GM21423 (cell line): Measurements from ENCODE around the gene ANXA8L1.
A peak's percentile ranks its signal among the peaks of the same experiment; 100 is the strongest.
"Not testable (repeated sequence)": the region's sequence is repeated elsewhere in the genome, so short reads cannot be mapped to it uniquely, and the experiment has no call there.

Source experiments
- ATAC-seq: cut with Tn5 transposase; IDR thresholded peaks from one replicate; pipeline ENCODE4 v1.9.1; 2021; ENCODE audit warnings: mild to moderate bottlenecking, moderate library complexity; ENCODE audit not compliant: unreplicated experiment

ANXA8L1 gene

DNA sequence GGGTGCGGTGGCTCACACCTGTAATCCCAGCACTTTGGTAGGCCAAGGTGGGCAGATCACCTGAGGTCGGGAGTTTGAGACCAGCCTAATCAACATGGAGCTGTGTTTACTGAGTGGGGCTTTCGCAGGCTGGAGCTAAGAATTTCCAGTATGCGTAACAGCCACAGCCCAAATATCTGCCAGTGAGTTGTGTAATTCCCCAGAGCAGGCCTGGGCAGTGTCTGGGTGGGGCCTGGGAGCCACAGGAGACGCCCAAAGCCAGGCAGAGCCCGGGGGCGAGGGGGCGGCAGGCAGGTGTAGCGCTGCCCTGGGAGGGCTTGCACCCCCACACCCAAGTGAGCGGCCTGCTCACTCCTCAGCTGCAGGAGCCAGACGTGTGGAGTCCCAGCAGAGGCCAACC lies at the start of gene ANXA8L1:
Gene ANXA8L1, plus strand, starts transcription at position 371 of the 400 bp plus-strand sequence. CDS start 76 bp downstream, outside the sequence.
- not testable (repeated sequence) for ATAC-seq

GRCh38 chr10:46326066-46326465 lies 49.5 kb upstream of the ANXA8L1 start:
- no peak for ATAC-seq

GRCh38 chr10:46326971-46327370 lies 48.6 kb upstream of the ANXA8L1 start:
- ATAC-seq, result no peak

DNA sequence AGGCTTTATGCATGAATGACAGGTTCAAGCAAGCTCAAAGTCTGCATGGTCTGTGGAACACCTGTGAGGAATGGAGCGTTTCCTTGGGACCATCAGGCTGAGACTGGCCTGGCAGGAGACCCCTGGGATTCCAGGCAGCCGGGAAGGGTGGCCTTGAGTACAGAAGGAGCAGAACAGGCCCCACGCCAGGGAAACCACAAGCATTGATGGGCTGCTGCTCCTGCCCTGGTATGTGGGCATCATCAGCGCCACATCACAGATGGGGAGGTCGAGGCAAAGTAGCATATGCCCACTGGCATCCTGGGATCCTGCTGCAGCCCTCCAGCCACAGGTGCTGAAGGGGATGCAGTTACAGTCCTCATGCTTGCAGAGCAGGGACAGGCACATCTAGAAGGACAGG lies 47.9 kb upstream of the ANXA8L1 start:
- ATAC-seq, result no peak

GRCh38 chr10:46328853-46329689 lies 46.5 kb upstream of the ANXA8L1 start:
- ATAC-seq, result no peak

- no peak for ATAC-seq
These were observed 45.9 kb upstream of the ANXA8L1 start for GRCh38 chr10:46329690-46330016.

DNA sequence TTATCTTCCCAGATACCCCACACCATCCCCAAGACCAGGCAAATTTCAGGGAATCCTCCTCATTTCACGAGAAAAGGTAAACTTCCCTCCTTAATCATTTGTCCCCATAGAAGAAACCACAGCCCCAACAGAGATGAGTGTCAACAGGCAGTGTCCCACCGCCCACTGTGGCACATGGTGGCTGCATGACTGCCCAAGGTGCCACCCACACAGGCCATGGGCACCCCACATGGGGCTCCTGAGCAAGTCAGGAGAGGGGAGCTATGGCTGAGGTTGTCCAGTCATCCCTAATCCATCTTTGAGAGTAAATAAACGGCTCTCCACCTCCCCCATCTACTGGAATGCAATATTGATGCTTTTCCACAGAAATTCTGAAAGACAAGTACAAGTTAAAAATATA lies 44.7 kb upstream of the ANXA8L1 start:
- ATAC-seq, result no peak

DNA sequence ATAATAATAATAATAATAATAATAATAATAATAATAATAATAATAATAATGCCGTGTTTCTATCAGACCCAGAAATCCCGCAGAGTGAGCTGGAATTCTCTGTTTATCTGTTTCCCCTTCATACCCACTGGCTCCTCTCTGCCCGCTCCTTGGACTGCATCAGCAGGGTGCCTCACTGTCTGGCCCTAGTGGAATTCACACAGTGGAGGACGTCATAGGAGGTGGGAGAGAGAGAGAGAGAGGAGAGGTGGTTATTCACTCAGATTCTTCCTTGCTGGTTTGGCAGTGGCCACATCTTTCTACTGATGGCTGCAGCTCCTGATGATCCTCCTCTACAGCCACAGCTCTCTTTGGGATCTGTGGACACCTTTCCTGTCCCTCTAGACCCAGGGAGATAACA lies 10.1 kb upstream of the ANXA8L1 start:
- ATAC-seq, result not testable (repeated sequence)

- ATAC-seq, result not testable (repeated sequence)
These were observed 8.4 kb upstream of the ANXA8L1 start for GRCh38 chr10:46367209-46367608.

DNA sequence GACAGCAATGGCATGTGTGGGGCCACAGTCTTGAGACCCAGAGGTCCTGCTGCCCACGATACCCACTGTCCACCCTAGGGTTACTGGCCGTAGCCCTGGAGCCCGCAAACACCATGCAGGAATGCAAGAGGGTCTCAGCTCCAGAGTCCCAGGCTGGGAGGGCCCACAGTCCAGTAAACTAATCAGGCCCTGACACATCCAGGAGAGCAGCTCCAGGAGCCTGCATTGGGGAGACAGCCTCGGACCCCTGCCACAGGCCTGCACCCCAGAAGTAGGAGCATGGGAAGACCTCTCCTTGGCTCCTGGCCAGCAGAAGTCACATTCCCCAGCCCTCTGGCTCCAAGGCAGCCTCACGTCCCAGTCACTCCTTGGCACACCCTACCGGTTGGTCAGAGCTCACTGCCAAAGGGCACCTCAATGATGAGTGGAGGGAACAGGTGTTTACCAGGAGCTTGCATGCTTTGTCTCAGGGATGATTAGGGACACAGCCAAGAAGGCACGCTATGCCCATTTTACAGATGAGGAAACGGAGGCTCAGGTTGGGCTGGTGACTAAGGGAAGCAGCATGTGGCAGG lies 7.8 kb upstream of the ANXA8L1 start:
- ATAC-seq, result not testable (repeated sequence)

- ATAC-seq, result not testable (repeated sequence)
These were observed 6.6 kb upstream of the ANXA8L1 start for GRCh38 chr10:46368956-46369355.

- ATAC-seq, result not testable (repeated sequence)
These were observed 1.2 kb upstream of the ANXA8L1 start for GRCh38 chr10:46374410-46374809.

- not testable (repeated sequence) for ATAC-seq
These were observed 1.4 kb downstream of the ANXA8L1 start for GRCh38 chr10:46377022-46377421.

GRCh38 chr10:46377651-46378050 lies 2.1 kb downstream of the ANXA8L1 start:
- not testable (repeated sequence) for ATAC-seq

GRCh38 chr10:46378108-46378507 lies 2.5 kb downstream of the ANXA8L1 start:
- ATAC-seq, result not testable (repeated sequence)

- ATAC-seq, result not testable (repeated sequence)
These were observed 3.8 kb downstream of the ANXA8L1 start for GRCh38 chr10:46379233-46379848.

GRCh38 chr10:46385858-46386257 lies 10.3 kb downstream of the ANXA8L1 start:
- not testable (repeated sequence) for ATAC-seq

DNA sequence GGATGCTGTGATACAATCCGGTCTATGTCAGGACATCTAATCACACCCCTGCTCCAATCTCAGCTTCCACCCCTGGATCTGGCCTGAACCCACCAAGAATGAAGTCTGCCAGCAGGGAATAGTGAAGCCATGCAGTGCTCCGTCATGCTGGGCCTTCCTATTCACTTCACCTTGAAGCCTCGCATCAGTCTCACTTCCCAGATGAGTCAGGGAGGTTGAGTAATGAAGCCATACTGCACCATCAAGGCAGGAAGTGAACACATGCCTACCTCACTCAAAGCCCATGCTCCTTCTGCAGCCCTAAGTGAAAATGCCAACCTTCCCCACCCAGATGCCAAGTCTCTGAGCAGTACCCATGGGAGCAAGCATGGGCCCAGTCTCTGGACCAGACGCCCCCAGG lies 11.1 kb downstream of the ANXA8L1 start:
- ATAC-seq, result peak; percentile 60

DNA sequence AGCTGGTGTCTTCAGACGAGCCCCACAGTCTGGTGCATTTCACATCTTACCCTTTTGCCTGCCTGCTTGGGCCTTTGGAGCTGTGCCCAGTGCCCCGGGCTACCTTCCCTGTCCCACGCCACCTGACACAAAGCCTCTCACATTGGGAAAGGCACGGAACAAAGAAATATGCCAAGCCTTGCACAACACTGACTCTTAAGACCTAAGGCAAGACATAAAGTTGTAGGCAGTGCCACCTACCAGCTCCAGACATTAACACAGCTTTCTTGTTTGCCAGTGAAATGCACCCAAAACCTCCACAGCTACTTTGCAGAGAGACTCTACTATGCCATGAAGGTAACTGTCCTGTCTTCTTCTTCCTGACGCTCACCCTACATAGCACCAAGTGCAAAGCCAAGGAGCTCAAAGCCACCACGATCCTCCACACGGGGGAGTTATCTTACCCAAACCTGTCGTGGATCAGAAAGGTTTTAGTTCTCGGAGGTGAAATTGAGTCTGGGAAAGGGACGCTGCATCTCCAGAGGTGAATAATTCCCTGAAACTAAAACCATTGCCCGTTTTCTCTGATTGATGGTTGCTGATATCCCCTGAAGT lies 11.8 kb downstream of the ANXA8L1 start:
- not testable (repeated sequence) for ATAC-seq

DNA sequence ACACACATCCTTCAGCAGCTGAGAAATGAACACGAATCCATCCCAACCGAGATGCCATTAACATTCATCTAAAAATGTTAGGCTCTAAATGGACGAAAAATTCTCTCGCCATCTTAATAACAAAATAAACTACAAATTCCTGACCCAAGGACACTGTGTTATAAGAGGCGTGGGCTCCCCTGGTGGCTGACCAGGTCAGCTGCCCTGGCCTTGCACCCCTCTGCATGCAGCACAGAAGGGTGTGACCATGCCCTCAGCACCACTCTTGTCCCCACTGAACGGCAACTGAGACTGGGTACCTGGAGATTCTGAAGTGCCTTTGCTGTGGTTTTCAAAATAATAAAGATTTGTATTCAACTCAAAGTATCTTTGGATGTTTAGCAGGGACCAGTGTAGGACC lies 15.8 kb downstream of the ANXA8L1 start:
- ATAC-seq, result not testable (repeated sequence)

DNA sequence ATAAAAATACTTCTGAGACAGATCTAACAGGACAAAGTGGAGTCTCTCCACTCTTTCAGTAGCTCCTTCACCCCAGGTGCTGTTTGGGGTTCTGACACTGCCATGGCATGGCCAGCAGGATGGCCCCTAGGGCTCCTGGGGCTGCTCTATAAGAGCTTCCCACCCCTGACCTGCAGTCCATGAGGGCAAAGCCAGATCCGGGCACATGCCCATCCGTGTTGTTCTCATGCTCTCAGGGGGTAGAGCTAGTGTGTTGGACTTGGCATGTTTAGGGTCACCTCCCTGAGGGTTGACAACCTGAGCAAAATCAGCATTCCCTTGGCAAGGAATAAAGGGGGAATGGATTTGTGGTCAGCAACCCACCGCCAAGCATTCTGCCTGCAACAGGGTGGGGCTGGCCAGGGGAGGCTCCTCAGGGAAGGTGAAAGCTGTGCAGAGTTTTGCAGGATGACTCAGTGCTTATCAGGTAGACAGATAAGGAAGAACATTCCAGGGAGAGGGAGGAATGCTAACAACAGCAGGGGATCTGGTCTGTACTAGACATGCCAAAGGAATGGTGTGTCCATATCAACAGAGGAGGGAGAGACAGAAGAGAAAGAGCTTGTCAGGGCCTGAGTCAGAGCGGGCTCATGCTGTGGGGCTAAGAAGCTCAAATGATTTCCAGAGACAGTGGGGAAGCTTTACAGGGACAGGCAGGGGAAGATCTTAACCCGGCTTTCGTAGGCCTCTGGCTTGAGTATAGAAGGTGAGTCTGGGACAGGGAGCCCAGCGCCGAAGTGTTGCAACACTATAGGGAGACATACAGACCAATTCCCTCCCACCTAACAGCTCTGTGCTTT lies 21.1 kb downstream of the ANXA8L1 start:
- not testable (repeated sequence) for ATAC-seq
